Measurements from ENCODE around the gene ITGB8.

Gene ITGB8

GRCh38 chr7:20464891-20465290, 134.2 kb downstream of the ITGB8 start:
- no peak for DNase-seq (ENCODE audit: low read depth in 2 of 2)

Measured in activated CD4-positive, alpha-beta T cell treated with anti-CD3 and anti-CD28 coated beads for 24 hours (primary cell).